NK-92 (cell line): ENCODE results near the gene TACR1.

Experiments
- DNase-seq: peaks from one replicate; lab custom pipeline; 2025; ENCODE audit not compliant: unreplicated experiment; lab: John Stamatoyannopoulos, UW

TACR1 gene

GRCh38 chr2:75055142-75055819 lies 144.0 kb downstream of the TACR1 start:
- no peak for DNase-seq

- no peak for DNase-seq
Measured at GRCh38 chr2:75054296-75054695, 145.0 kb downstream of the TACR1 start.

- no peak for DNase-seq
Measured at GRCh38 chr2:75053484-75054112, 145.7 kb downstream of the TACR1 start.

GRCh38 chr2:75047992-75048625 lies 151.2 kb downstream of the TACR1 start:
- no peak for DNase-seq

GRCh38 chr2:75047189-75047991 lies 151.9 kb downstream of the TACR1 start:
- no peak for DNase-seq

- DNase-seq: no peak
Measured at GRCh38 chr2:75045526-75046050, 153.7 kb downstream of the TACR1 start.

GRCh38 chr2:75044291-75044690 lies 155.0 kb downstream of the TACR1 start:
- no peak for DNase-seq

GRCh38 chr2:75042823-75043222 lies 156.5 kb downstream of the TACR1 start:
- no peak for DNase-seq

- no peak for DNase-seq
Measured at GRCh38 chr2:75041731-75042600, 157.4 kb downstream of the TACR1 start.

- no peak for DNase-seq
Measured at GRCh38 chr2:75041226-75041625, 158.1 kb downstream of the TACR1 start.

- DNase-seq: no peak
Measured at GRCh38 chr2:75035444-75036353, 163.6 kb downstream of the TACR1 start.

- DNase-seq: no peak
Measured at GRCh38 chr2:75033516-75033915, 165.8 kb downstream of the TACR1 start.

- no peak for DNase-seq
Measured at GRCh38 chr2:75031906-75032803, 167.2 kb downstream of the TACR1 start.

- DNase-seq: no peak
Measured at GRCh38 chr2:75031171-75031570, 168.1 kb downstream of the TACR1 start.

- no peak for DNase-seq
Measured at GRCh38 chr2:75030218-75031009, 168.9 kb downstream of the TACR1 start.

GRCh38 chr2:75027886-75028285 lies 171.4 kb downstream of the TACR1 start:
- DNase-seq: no peak

- DNase-seq: no peak
Measured at GRCh38 chr2:75025633-75026380, 173.5 kb downstream of the TACR1 start.
